Measurements from ENCODE around the gene SDSL. TPM values are rescaled to one million over a fixed set of nuclear protein-coding genes. Genes with fewer than 3 reads are reported as not detected.

The SDSL gene
- total RNA-seq, 1 experiment from 2014 or later = 0.52 TPM

DNA sequence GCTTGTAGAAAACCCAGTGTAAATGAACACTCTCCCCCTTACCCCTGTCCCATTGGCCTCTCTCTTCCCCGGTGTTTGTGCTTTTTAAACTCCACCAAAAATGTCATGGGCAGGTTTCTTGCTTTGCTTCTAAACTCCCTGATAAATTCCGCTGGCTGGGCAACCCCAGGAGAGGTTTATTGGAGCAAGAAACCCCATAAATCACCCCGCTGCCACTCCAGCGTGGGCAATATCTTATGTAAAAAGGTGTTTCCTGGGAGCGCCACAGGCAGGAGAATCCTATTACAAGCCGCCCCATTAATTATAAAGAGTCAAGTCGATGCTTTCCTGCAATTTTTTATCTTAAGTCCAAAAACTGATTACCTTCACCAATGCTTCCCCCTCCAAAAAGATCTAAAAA is 26.7 kb downstream of the SDSL start:
- Mint-ChIP-seq H3K9me3 (peaks cover 18% of the 10 kb centered on the region), H3K4me1 (peaks cover 4% of the 10 kb centered on the region; the same call in 1 of the 2 replicates), H3K36me3 (no peaks in the 10 kb centered on the region), H3K4me3 (no peak overlapping the region), H3K27me3 (ENCODE audit: low read depth) (peaks cover 9% of the 10 kb centered on the region), H3K27ac (no peak overlapping the region)
- CTCF ChIA-PET = no interaction called here
- TF ChIP-seq, protein P1, sequence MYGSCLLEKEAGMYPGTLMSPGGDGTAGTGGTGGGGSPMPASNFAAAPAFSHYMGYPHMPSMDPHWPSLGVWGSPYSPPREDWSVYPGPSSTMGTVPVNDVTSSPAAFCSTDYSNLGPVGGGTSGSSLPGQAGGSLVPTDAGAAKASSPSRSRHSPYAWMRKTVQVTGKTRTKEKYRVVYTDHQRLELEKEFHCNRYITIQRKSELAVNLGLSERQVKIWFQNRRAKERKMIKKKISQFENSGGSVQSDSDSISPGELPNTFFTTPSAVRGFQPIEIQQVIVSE (CRISPR knock-in tag; IDR thresholded peaks at IDR 0.05; ENCODE audit: borderline replicate concordance) = no peak
- no peak for TF ChIP-seq RORB (CRISPR knock-in tag; IDR thresholded peaks at IDR 0.05)
- no peak for TF ChIP-seq SMAD3 (CRISPR knock-in tag; IDR thresholded peaks at IDR 0.05; ENCODE audit: borderline replicate concordance)
- TF ChIP-seq, protein P2, sequence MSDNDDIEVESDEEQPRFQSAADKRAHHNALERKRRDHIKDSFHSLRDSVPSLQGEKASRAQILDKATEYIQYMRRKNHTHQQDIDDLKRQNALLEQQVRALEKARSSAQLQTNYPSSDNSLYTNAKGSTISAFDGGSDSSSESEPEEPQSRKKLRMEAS (CRISPR knock-in tag; IDR thresholded peaks at IDR 0.05) = no peak
- TF ChIP-seq, protein P3, sequence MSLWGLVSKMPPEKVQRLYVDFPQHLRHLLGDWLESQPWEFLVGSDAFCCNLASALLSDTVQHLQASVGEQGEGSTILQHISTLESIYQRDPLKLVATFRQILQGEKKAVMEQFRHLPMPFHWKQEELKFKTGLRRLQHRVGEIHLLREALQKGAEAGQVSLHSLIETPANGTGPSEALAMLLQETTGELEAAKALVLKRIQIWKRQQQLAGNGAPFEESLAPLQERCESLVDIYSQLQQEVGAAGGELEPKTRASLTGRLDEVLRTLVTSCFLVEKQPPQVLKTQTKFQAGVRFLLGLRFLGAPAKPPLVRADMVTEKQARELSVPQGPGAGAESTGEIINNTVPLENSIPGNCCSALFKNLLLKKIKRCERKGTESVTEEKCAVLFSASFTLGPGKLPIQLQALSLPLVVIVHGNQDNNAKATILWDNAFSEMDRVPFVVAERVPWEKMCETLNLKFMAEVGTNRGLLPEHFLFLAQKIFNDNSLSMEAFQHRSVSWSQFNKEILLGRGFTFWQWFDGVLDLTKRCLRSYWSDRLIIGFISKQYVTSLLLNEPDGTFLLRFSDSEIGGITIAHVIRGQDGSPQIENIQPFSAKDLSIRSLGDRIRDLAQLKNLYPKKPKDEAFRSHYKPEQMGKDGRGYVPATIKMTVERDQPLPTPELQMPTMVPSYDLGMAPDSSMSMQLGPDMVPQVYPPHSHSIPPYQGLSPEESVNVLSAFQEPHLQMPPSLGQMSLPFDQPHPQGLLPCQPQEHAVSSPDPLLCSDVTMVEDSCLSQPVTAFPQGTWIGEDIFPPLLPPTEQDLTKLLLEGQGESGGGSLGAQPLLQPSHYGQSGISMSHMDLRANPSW (CRISPR knock-in tag; conservative IDR thresholded peaks at IDR 0.05; ENCODE audit: low read depth) = no peak
- TF ChIP-seq, protein P4, sequence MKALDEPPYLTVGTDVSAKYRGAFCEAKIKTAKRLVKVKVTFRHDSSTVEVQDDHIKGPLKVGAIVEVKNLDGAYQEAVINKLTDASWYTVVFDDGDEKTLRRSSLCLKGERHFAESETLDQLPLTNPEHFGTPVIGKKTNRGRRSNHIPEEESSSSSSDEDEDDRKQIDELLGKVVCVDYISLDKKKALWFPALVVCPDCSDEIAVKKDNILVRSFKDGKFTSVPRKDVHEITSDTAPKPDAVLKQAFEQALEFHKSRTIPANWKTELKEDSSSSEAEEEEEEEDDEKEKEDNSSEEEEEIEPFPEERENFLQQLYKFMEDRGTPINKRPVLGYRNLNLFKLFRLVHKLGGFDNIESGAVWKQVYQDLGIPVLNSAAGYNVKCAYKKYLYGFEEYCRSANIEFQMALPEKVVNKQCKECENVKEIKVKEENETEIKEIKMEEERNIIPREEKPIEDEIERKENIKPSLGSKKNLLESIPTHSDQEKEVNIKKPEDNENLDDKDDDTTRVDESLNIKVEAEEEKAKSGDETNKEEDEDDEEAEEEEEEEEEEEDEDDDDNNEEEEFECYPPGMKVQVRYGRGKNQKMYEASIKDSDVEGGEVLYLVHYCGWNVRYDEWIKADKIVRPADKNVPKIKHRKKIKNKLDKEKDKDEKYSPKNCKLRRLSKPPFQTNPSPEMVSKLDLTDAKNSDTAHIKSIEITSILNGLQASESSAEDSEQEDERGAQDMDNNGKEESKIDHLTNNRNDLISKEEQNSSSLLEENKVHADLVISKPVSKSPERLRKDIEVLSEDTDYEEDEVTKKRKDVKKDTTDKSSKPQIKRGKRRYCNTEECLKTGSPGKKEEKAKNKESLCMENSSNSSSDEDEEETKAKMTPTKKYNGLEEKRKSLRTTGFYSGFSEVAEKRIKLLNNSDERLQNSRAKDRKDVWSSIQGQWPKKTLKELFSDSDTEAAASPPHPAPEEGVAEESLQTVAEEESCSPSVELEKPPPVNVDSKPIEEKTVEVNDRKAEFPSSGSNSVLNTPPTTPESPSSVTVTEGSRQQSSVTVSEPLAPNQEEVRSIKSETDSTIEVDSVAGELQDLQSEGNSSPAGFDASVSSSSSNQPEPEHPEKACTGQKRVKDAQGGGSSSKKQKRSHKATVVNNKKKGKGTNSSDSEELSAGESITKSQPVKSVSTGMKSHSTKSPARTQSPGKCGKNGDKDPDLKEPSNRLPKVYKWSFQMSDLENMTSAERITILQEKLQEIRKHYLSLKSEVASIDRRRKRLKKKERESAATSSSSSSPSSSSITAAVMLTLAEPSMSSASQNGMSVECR (CRISPR knock-in tag; IDR thresholded peaks at IDR 0.05; ENCODE audit: borderline replicate concordance) = no peak
- TF ChIP-seq PRRX2 (CRISPR knock-in tag; IDR thresholded peaks at IDR 0.05) = no peak
- TF ChIP-seq, protein P5, sequence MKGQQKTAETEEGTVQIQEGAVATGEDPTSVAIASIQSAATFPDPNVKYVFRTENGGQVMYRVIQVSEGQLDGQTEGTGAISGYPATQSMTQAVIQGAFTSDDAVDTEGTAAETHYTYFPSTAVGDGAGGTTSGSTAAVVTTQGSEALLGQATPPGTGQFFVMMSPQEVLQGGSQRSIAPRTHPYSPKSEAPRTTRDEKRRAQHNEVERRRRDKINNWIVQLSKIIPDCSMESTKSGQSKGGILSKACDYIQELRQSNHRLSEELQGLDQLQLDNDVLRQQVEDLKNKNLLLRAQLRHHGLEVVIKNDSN (CRISPR knock-in tag; IDR thresholded peaks at IDR 0.05) = no peak
- no peak for TF ChIP-seq ZBTB21 (CRISPR knock-in tag; IDR thresholded peaks at IDR 0.05; ENCODE audit: borderline replicate concordance)
- no peak for DNase-seq (ENCODE audit: low spot score)
- POLR2A ChIA-PET = no interaction called here
- no peak for ATAC-seq

DNA sequence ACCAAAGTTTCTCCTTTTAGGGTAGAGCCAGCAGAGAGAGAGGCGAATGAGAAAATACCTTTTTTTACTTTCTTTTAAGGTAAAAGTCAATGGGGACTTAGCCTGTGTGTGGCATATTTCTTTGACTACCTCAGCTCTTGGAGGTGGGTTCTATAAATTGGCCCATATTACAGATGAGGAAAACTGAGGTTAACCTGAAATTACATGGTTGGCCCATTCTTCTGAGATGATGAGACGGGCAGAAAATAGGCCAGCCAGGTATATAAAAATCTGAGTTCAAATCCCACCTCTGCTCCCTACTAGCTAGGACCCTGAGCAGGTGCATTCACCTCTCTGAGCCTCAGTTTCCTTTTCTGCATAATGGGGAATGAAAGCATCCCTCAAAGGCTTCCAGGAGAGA is 27.1 kb downstream of the SDSL start:
- peaks cover 9% of the 10 kb centered on the region for H3K27me3 Mint-ChIP-seq (ENCODE audit: low read depth)
- CTCF ChIA-PET = no interaction called here

More for the DNA sequence above, 27.1 kb downstream of the SDSL start:
- H3K27ac Mint-ChIP-seq = no peak overlapping the region
- TF ChIP-seq, protein P6, sequence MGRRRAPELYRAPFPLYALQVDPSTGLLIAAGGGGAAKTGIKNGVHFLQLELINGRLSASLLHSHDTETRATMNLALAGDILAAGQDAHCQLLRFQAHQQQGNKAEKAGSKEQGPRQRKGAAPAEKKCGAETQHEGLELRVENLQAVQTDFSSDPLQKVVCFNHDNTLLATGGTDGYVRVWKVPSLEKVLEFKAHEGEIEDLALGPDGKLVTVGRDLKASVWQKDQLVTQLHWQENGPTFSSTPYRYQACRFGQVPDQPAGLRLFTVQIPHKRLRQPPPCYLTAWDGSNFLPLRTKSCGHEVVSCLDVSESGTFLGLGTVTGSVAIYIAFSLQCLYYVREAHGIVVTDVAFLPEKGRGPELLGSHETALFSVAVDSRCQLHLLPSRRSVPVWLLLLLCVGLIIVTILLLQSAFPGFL (CRISPR knock-in tag; IDR thresholded peaks at IDR 0.05; ENCODE audit: borderline replicate concordance) = no peak
- TF ChIP-seq GRHL2 (CRISPR knock-in tag; IDR thresholded peaks at IDR 0.05; ENCODE audit: insufficient replicate concordance, severe bottlenecking) (no peak), GTF2I (CRISPR knock-in tag; conservative IDR thresholded peaks at IDR 0.05) (0 out of 2 replicates have a peak, but pooled peaks have one; percentile 20)
- TF ChIP-seq, protein P7, sequence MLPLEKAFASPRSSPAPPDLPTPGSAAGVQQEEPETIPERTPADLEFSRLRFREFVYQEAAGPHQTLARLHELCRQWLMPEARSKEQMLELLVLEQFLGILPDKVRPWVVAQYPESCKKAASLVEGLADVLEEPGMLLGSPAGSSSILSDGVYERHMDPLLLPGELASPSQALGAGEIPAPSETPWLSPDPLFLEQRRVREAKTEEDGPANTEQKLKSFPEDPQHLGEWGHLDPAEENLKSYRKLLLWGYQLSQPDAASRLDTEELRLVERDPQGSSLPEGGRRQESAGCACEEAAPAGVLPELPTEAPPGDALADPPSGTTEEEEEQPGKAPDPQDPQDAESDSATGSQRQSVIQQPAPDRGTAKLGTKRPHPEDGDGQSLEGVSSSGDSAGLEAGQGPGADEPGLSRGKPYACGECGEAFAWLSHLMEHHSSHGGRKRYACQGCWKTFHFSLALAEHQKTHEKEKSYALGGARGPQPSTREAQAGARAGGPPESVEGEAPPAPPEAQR (CRISPR knock-in tag; IDR thresholded peaks at IDR 0.05) = no peak
- peaks cover 4% of the 10 kb centered on the region; the same call in 1 of the 2 replicates for H3K4me1 Mint-ChIP-seq
- peaks cover 18% of the 10 kb centered on the region for H3K9me3 Mint-ChIP-seq
- POLR2A ChIA-PET = no interaction called here
- H3K36me3 Mint-ChIP-seq = no peaks in the 10 kb centered on the region
- no peak overlapping the region for H3K4me3 Mint-ChIP-seq
- no peak for ATAC-seq
- DNase-seq (ENCODE audit: low spot score) = no peak
